DMS53 treated with DMSO at 0.1 percent for 48 hours (cell line): ENCODE data around the gene FAM131B.

Experiments used
- DNase-seq: peaks from one replicate; lab custom pipeline; 2025; ENCODE audit not compliant: unreplicated experiment; lab: John Stamatoyannopoulos, UW

Gene FAM131B

GRCh38 chr7:143383642-143383957 lies 21.1 kb upstream of the FAM131B start:
- no peak for DNase-seq

- DNase-seq: no peak
These were observed 20.5 kb upstream of the FAM131B start for GRCh38 chr7:143382791-143383641.

GRCh38 chr7:143382126-143382790 lies 19.7 kb upstream of the FAM131B start:
- DNase-seq: no peak

- DNase-seq: no peak
These were observed 19.1 kb upstream of the FAM131B start for GRCh38 chr7:143381427-143382125.

- DNase-seq: peak; percentile 87
These were observed 18.3 kb upstream of the FAM131B start, which contains the start of gene ZYX for GRCh38 chr7:143380646-143381426. TSS of gene ZYX (plus strand) at chr7:143381345. CDS start at chr7:143381572, 227 bp downstream.

GRCh38 chr7:143380260-143380645 lies 17.7 kb upstream of the FAM131B start:
- peak; percentile 79 for DNase-seq

GRCh38 chr7:143379611-143380259 lies 17.2 kb upstream of the FAM131B start:
- no peak for DNase-seq

- no peak for DNase-seq
These were observed 13.9 kb upstream of the FAM131B start for GRCh38 chr7:143376396-143376795.

GRCh38 chr7:143375298-143376034 lies 13.0 kb upstream of the FAM131B start:
- DNase-seq: no peak

- DNase-seq: no peak
These were observed 12.0 kb upstream of the FAM131B start for GRCh38 chr7:143374561-143374960.

GRCh38 chr7:143373255-143373794 lies 10.8 kb upstream of the FAM131B start:
- DNase-seq: no peak

- peak; percentile 13 for DNase-seq
These were observed 9.6 kb upstream of the FAM131B start for GRCh38 chr7:143372070-143372469.

GRCh38 chr7:143369678-143370651 lies 7.5 kb upstream of the FAM131B start:
- no peak for DNase-seq

GRCh38 chr7:143368387-143368786 lies 5.9 kb upstream of the FAM131B start:
- DNase-seq: no peak

GRCh38 chr7:143367972-143368371 lies 5.5 kb upstream of the FAM131B start:
- DNase-seq: peak; percentile 51

GRCh38 chr7:143363016-143363937 lies 764 bp upstream of the FAM131B start:
- DNase-seq: no peak

- no peak for DNase-seq
These were observed 872 bp downstream of the FAM131B start for GRCh38 chr7:143361552-143362130.
